ENCODE measurements around the gene SH2D2A.
"Not testable (repeated sequence)": the region's sequence is repeated elsewhere in the genome, so short reads cannot be mapped to it uniquely, and the experiment has no call there.

The SH2D2A gene

DNA sequence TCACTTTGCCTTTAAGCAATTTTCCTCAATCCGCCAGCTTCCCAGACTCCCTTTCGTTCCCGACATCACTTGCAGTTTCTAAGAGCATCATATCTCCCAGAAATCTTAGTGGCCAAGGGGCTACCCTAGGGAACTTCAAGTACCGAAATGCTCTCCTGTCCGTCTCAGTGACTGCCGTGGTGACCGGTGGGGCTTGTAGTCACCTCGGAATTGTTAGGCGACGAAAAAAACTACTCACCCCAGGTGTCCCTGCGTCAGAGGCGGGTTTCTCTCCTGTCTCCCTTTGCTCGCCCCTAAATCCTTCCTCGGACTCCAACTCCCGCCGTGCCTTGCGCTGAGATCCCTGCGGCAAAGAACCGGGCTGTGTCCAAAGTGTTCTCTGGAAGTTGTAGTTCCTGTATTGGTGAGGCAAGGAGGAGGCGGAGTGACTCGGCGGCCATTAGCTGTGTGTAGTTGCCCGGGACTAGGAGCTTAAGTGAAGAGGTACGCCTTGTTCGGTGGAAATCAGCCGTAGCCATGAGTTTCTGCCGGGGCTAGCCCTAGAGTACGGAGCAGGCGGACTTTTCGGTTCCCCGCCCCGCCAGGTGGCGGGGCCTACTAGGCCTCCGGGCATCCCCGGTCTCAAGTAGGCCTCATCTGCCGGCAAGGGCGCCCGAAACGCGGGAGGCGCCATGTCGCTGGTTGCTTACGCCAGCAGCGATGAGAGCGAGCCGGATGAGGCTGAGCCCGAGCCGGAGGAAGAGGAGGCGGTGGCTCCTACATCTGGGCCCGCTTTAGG lies 49.4 kb downstream of the SH2D2A start, which contains the start of gene PRCC:
Gene PRCC, plus strand, starts transcription at position 435 of the 778 bp plus-strand sequence. Its CDS starts 237 bp downstream, at position 672.
- peak; percentile 97 for DNase-seq

DNA sequence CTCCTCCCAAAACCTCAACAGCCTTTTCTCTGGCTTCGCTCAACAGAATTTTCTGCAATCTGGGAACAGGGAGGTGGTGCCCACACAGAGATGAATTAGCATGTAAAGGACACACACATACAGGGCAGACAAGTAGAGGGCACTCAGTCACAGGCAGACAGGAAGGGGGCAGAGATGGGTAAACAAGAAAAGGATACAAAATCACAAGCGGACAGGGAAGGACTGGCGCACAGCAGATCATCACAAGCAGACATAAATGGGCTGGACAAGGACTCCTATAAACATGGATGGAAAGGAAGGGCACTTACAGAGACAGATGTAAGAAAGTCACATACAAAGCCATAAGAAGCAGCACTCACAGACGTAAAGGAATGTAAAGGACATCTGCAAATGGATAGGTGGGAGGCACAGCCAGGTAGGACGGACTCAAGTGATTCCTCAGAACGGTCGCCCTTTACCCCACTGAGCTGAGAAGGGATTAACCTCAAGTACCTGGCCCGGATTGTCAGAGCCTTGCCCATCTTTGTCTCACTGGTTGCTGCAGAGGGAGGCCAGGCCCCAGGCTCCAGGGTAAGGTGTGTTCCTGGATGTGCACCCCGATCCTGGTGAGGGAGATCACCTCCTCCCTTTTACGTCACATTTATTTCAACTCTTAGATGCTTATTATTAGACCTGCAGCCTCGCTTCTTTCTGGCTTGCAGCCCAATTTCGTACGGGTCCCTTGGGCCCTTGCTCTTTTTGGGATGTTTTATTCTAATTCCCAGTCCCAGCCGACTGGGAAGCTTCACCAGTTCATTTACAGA lies 50.1 kb downstream of the SH2D2A start:
- no peak for DNase-seq

DNA sequence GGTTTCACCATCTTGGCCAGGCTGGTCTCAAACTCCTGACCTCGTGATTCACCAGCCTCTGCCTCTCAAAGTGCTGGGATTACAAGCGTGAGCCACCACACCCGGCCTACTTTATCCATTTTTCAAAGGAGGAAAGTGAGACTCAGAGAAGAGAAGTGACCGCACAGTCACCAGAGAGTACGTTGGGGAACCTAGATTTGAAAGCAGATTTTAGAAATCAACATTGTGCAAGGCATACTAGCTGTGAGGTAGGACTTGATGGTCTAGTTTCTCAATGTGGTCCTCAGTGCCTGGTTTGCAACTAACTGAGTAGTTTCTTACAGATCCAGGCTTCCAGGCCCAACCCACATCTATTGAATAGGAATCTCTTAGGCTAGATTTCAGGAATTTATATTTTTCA lies 51.0 kb downstream of the SH2D2A start:
- no peak for DNase-seq

DNA sequence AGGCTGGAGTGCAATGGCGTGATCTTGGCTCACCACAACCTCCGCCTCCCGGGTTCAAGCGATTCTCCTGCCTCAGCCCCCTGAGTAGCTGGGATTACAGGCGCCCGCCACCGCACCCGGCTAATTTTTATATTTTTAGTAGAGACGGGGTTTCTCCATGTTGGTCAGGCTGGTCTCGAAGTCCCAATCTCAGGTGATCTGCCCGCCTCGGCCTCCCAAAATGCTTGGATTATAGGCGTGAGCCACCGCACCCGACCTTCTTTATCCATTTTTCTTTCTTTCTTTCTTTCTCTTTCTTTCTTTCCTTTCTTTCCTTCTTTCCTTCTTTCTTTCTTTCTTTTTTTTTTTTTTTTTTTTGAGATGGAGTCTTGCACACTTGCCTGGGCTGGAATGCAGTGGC lies 51.5 kb downstream of the SH2D2A start:
- DNase-seq = not testable (repeated sequence)

GRCh38 chr1:156760796-156761104 lies 55.9 kb downstream of the SH2D2A start:
- no peak for DNase-seq

- no peak for DNase-seq
Measured at GRCh38 chr1:156760092-156760795, 56.4 kb downstream of the SH2D2A start.

GRCh38 chr1:156757572-156758253 lies 58.9 kb downstream of the SH2D2A start:
- not testable (repeated sequence) for DNase-seq

DNA sequence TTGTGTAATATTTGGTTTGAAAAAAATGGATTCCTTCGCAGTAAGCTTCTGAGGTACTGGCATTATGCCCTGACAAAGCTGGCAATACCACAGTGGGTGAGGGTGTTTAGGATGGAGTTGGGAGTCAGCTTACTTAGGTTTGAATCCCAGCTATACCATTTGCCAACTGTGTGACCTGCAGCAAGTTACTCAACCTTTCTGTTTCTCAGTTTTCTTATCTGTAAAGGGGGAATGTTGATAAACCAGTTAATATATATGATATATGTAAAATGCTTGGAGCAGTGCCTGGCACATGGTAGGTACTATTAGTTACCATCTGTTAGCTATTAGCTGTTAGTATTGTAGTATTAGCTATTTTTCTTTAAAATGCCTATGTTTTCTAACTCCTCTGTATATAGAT lies 60.3 kb downstream of the SH2D2A start:
- no peak for DNase-seq

All from NK-92 treated with Interleukin-12 subunit alpha and Interleukin-12 subunit beta, amount 100 ng/mL, for 24 hours (cell line).